Measurements from ENCODE around the gene FOXP3. TPM values are rescaled to one million over a fixed set of nuclear protein-coding genes. Genes with fewer than 3 reads are reported as not detected.

Gene FOXP3
- total and polyA plus RNA-seq, 2 experiments from 2014 or later, result 0.03 TPM; not detected in 1

DNA sequence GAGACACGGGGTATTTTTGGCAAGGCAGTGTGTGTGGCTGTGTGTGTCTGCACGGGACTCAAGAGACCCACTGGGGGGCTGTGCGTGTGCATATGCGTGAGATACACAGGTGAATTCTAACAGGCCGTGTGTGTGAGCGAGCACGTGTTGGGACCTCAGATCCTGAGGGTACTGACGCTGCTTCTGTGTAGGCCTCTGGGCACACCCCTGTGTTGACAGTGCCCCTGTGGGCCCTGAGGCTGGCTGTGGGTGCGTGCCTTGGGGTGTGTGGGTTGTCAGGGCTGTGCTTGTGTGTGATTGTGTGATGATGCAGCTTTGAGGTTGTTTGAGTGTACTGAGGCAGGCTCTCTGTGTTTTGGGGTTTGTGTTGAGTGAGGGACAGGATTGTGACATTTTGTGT lies 13.9 kb downstream of the FOXP3 start:
- Histone ChIP-seq H3K9me2 (replicated peaks; ENCODE audit: insufficient read depth) (no peaks in the 10 kb centered on the region), H3K27ac (no peak overlapping the region), H3K27me3 (no peaks in the 10 kb centered on the region), H3K36me3 (replicated peaks; ENCODE audit: insufficient read depth, low read depth) (no peaks in the 10 kb centered on the region), H3K9me3 (ENCODE audit: low read depth) (no peaks in the 10 kb centered on the region), H2AFZ (no peak overlapping the region), H3K4me2 (no peak overlapping the region), H4K20me1 (ENCODE audit: insufficient read depth, poor library complexity, severe bottlenecking) (no peaks in the 10 kb centered on the region), H3K4me3 (no peak overlapping the region), H3K4me1 (ENCODE audit: insufficient read depth) (no peaks in the 10 kb centered on the region), H3K79me2 (no peaks in the 10 kb centered on the region)
- TF ChIP-seq EZH2 (IDR thresholded peaks at IDR 0.05; ENCODE audit: borderline replicate concordance), result no peak
- no peak for TF ChIP-seq EZH2phosphoT487 (IDR thresholded peaks at IDR 0.05; ENCODE audit: low read depth, severe bottlenecking, unreplicated experiment)
- TF ChIP-seq, protein P1, sequence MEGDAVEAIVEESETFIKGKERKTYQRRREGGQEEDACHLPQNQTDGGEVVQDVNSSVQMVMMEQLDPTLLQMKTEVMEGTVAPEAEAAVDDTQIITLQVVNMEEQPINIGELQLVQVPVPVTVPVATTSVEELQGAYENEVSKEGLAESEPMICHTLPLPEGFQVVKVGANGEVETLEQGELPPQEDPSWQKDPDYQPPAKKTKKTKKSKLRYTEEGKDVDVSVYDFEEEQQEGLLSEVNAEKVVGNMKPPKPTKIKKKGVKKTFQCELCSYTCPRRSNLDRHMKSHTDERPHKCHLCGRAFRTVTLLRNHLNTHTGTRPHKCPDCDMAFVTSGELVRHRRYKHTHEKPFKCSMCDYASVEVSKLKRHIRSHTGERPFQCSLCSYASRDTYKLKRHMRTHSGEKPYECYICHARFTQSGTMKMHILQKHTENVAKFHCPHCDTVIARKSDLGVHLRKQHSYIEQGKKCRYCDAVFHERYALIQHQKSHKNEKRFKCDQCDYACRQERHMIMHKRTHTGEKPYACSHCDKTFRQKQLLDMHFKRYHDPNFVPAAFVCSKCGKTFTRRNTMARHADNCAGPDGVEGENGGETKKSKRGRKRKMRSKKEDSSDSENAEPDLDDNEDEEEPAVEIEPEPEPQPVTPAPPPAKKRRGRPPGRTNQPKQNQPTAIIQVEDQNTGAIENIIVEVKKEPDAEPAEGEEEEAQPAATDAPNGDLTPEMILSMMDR (IDR thresholded peaks at IDR 0.05; ENCODE audit: poor library complexity), result no peak
- 88% methylated on average over 9 of the region's 9 CpGs for WGBS (ENCODE audit: low lambda C conversion rate, missing lambda C conversion rate)
- no peak for DNase-seq (ENCODE audit: low spot score)

DNA sequence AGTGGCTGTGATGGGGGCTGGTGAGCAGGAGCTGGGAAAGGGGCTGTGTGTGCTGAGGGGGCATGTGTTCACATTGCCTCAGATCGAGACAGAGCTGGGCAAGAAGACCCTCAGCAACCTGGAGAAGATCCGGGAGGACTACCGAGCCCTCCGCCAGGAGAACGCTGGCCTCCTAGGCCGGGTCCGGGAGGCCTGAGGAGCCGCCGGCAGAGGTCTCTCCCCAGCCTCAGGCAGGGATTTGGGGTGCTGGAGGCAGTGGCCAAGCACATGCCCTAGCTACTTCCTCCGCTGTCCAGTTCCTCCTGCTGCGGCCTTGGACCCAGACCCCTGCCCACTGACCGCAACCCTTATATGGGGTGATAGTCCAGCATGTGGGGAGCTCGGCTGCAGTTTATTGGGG lies 14.4 kb downstream of the FOXP3 start:
- H3K27ac ChIP-seq, result no peak overlapping the region
- no peaks in the 10 kb centered on the region for H3K9me3 ChIP-seq (ENCODE audit: low read depth)
- no peak overlapping the region for H3K4me3 ChIP-seq
- H2AFZ ChIP-seq, result no peak overlapping the region
- no peaks in the 10 kb centered on the region for H3K9me2 ChIP-seq (replicated peaks; ENCODE audit: insufficient read depth)
- no peak for DNase-seq (ENCODE audit: low spot score)
- WGBS (ENCODE audit: low lambda C conversion rate, missing lambda C conversion rate), result 93% methylated on average over 13 of the region's 13 CpGs
- no peaks in the 10 kb centered on the region for H3K27me3 ChIP-seq
- no peak overlapping the region for H3K4me2 ChIP-seq
- no peaks in the 10 kb centered on the region for H3K79me2 ChIP-seq
- no peaks in the 10 kb centered on the region for H3K36me3 ChIP-seq (replicated peaks; ENCODE audit: insufficient read depth, low read depth)
- H4K20me1 ChIP-seq (ENCODE audit: insufficient read depth, poor library complexity, severe bottlenecking), result no peaks in the 10 kb centered on the region
- H3K4me1 ChIP-seq (ENCODE audit: insufficient read depth), result no peaks in the 10 kb centered on the region
- TF ChIP-seq, protein P1 (IDR thresholded peaks at IDR 0.05; ENCODE audit: poor library complexity), result no peak
- TF ChIP-seq EZH2 (IDR thresholded peaks at IDR 0.05; ENCODE audit: borderline replicate concordance) (no peak), EZH2phosphoT487 (IDR thresholded peaks at IDR 0.05; ENCODE audit: low read depth, severe bottlenecking, unreplicated experiment) (no peak)

DNA sequence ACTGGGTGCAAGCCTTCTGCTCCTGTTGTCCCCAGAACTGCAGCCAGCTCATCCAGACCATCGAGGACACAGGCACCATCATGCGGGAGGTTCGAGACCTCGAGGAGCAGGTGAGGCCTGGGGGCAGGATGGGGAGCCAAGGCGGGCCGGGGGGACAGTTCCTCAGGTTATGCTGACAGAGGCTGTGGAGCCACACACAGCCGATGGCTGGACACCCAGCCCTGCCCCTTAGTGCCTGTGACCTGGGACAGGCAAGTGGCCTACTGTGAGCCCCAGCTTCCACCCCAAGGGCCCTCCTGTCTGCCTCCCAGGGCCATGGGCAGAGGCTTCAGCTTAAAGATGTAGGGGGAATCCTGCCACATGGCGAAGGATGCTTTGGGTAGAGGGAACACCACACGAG lies 14.9 kb downstream of the FOXP3 start:
- no peaks in the 10 kb centered on the region for H3K4me1 ChIP-seq (ENCODE audit: insufficient read depth)
- H3K4me2 ChIP-seq, result no peak overlapping the region
- 91% methylated on average over 9 of the region's 9 CpGs for WGBS (ENCODE audit: low lambda C conversion rate, missing lambda C conversion rate)

More for the DNA sequence above, 14.9 kb downstream of the FOXP3 start:
- Histone ChIP-seq H3K27me3 (no peaks in the 10 kb centered on the region), H3K27ac (no peak overlapping the region), H2AFZ (no peak overlapping the region), H4K20me1 (ENCODE audit: insufficient read depth, poor library complexity, severe bottlenecking) (no peaks in the 10 kb centered on the region), H3K9me3 (ENCODE audit: low read depth) (no peaks in the 10 kb centered on the region), H3K79me2 (no peaks in the 10 kb centered on the region), H3K9me2 (replicated peaks; ENCODE audit: insufficient read depth) (no peaks in the 10 kb centered on the region), H3K36me3 (replicated peaks; ENCODE audit: insufficient read depth, low read depth) (no peaks in the 10 kb centered on the region), H3K4me3 (no peak overlapping the region)
- TF ChIP-seq EZH2phosphoT487 (IDR thresholded peaks at IDR 0.05; ENCODE audit: low read depth, severe bottlenecking, unreplicated experiment) (no peak), EZH2 (IDR thresholded peaks at IDR 0.05; ENCODE audit: borderline replicate concordance) (no peak)
- TF ChIP-seq, protein P1 (IDR thresholded peaks at IDR 0.05; ENCODE audit: poor library complexity), result no peak
- DNase-seq (ENCODE audit: low spot score), result no peak

Data from hepatocyte (in vitro differentiated cells).